NCI-H146 (cell line): ENCODE measurements around the gene BMPR2.
"Not testable (repeated sequence)": the region's sequence is repeated elsewhere in the genome, so short reads cannot be mapped to it uniquely, and the experiment has no call there.

Source experiments
- DNase-seq: peaks from one replicate; lab custom pipeline; 2025; lab: John Stamatoyannopoulos, UW

The BMPR2 gene

GRCh38 chr2:202375609-202376408, at the start of gene BMPR2:
Gene BMPR2, plus strand, starts transcription at chr2:202376327. Its CDS starts 1,148 bp downstream, at chr2:202377475.
- DNase-seq = peak; percentile 94

GRCh38 chr2:202327858-202328257, 48.3 kb upstream of the BMPR2 start:
- no peak for DNase-seq

- no peak for DNase-seq
Observed at GRCh38 chr2:202335791-202336467, 40.2 kb upstream of the BMPR2 start.

- no peak for DNase-seq
Observed at GRCh38 chr2:202337151-202337550, 39.0 kb upstream of the BMPR2 start.

GRCh38 chr2:202337706-202338346, 38.3 kb upstream of the BMPR2 start:
- DNase-seq = no peak

- peak; percentile 12 for DNase-seq
Observed at GRCh38 chr2:202339071-202339870, 36.9 kb upstream of the BMPR2 start.

GRCh38 chr2:202344178-202344577, 31.9 kb upstream of the BMPR2 start:
- DNase-seq = no peak

- no peak for DNase-seq
Observed at GRCh38 chr2:202346180-202346579, 29.9 kb upstream of the BMPR2 start.

GRCh38 chr2:202353430-202353829, 22.7 kb upstream of the BMPR2 start:
- no peak for DNase-seq

GRCh38 chr2:202355993-202356505, 20.1 kb upstream of the BMPR2 start:
- no peak for DNase-seq

GRCh38 chr2:202358924-202359323, 17.2 kb upstream of the BMPR2 start:
- not testable (repeated sequence) for DNase-seq

GRCh38 chr2:202360646-202361045, 15.5 kb upstream of the BMPR2 start:
- no peak for DNase-seq

GRCh38 chr2:202361108-202361507, 15.0 kb upstream of the BMPR2 start:
- no peak for DNase-seq

GRCh38 chr2:202373490-202373889, 2.6 kb upstream of the BMPR2 start:
- DNase-seq = no peak

GRCh38 chr2:202374383-202374782, 1.7 kb upstream of the BMPR2 start:
- DNase-seq = not testable (repeated sequence)

GRCh38 chr2:202375033-202375608, 1.0 kb upstream of the BMPR2 start:
- peak; percentile 66 for DNase-seq

- DNase-seq = peak; percentile 64
Observed at GRCh38 chr2:202376460-202377206, 506 bp downstream of the BMPR2 start.

- peak; percentile 51 for DNase-seq
Observed at GRCh38 chr2:202377207-202377761, 1.2 kb downstream of the BMPR2 start.

GRCh38 chr2:202378001-202378400, 1.9 kb downstream of the BMPR2 start:
- no peak for DNase-seq

- no peak for DNase-seq
Observed at GRCh38 chr2:202378662-202379358, 2.7 kb downstream of the BMPR2 start.
